Glomerular endothelial cell (primary cell): ENCODE measurements around the gene SPANXN5. TPM values are rescaled to one million over a fixed set of nuclear protein-coding genes. Genes with fewer than 3 reads are reported as not detected.
"Not testable (repeated sequence)": the region's sequence is repeated elsewhere in the genome, so short reads cannot be mapped to it uniquely, and the experiment has no call there.

ENCODE experiments used
- DNase-seq: peaks from one replicate; pipeline ENCODE4 v3.0.0-alpha.2; 2011; ENCODE audit warnings: low read depth, low spot score; ENCODE audit errors: extremely low read depth
- total RNA-seq: library from RNA; depleted of rRNA; stranded (reverse); fragments of >200 nt; gene quantifications from 2 replicates; pipeline ENCODE4 v1.2.3, GENCODE V29; 2015

SPANXN5 gene, protein sequence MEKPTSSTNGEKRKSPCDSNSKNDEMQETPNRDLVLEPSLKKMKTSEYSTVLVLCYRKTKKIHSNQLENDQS
- not detected in 2 replicates for total RNA-seq

DNA sequence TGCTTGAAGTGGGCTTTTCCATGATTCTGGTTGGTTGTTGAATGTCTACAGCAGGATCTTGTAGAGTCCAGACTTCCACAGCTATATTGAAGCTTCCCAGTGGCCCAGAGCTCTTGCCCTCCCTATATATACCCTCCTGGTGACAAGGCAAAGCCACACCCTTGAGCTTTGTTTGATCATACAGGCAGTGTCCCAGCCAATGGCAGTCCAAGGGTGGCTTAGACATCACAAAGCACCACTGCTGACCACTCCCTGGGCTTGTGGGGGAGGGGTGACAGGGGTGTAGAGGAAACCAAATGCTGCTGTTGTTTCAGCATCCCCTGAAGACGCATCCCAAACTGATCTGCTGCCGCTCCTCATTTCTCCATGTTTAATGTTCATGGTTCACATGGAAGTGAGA lies at the start of gene SPANXN5:
Gene SPANXN5 (minus strand): TSS at position 101 of the 400 bp plus-strand sequence. CDS start 79 bp downstream, at position 22.
- not testable (repeated sequence) for DNase-seq

DNA sequence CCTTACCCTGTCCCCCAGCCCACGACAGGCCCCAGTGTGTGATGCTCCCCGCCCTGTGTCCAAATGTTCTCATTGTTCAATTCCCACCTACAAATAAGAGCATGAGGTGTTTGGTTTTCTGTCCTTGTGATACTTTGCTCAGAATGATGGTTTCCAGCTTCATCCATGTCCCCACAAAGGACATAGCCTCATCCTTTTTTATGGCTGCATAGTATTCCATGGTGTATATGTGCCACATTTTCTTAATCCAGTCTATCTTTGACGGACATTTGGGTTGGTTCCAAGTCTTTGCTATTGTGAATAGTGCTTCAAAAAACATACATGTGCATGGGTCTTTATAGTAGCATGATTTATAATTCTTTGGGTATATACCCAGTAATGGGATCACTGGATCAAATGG lies 46.4 kb upstream of the SPANXN5 start:
- not testable (repeated sequence) for DNase-seq

DNA sequence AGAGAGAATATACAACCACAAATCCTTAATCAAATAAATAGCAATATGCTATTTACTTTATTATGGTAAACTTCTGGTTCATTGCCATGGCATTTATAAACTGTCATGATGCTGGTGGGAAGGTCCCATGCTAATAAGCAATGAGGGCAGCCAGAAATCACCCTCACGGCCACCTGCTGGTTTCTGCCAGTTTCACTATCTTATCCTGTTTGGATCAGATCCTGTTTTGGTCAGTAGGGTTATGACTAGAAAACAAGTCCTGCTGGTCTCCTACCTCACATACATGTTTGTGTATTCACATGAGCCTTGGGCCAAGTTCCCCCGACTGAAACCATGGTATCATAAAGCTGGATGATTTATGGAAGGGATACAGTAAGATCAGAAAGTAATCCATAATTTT lies 41.9 kb upstream of the SPANXN5 start:
- no peak for DNase-seq

DNA sequence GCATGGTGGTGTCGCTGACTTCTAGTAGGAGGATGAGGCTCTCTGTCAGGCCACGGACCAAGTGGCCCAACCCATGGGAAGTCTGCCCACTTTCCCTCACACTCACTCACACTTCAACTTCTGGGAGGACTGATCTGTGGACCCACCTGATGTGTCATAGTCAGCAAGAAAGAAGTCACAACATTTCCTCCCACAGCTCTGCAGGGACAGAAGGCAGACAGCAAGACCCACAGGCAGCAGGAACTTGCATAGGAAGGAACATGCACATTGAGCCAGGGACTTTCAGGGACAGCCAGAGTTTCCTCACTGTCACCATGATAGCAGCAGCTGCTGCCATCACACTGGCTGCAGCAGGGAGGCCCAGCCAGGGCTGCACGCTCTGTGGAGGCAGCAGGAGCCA lies 33.3 kb upstream of the SPANXN5 start:
- DNase-seq = no peak

DNA sequence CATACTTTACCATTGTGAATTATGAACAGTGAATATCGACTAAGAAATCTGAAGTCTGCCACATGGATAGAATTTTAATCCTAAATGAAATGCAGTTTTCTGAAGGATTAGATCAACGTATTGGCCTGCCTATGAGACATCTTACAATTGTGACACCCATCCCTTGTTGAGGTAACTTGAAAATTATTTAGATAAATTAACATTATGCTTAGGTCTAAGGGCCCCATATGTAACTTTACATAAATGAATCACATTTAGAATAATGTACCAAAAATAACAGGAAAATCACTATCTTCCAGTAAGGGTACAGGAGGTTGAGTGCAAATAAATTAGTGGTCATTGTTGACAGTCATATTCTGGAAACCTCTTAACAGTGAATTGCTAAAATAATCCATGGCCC lies 27.4 kb upstream of the SPANXN5 start:
- DNase-seq = no peak

DNA sequence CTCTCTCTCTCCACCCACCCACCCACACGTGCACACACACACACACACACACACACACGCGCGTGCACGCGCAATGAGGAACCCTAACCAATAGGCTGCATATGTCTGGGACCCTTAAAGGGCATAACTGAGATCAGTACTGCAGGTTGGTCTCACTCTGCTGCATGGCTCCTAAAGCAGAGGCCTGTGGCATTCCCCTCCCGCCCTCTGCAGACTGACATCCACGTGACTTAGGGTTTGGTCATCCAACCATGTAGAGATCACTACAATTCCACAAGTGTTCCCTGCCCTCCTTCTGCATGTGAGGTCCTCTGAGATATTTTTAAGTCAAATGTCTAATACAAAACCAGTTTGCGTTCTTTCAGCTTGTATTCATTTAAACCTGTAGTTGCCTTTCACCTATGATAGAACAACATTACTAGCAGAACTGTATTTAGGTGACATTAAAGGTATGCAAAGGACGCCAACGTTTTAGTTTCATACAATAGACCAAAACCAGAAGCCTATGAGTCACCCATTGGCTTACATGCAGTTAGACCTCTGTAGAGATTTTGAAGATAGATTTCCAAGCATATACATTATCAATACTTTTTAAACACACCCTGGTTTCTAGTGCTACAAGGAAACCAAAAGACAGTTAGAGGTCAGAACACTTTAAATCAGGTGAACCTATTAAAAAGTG lies 24.0 kb upstream of the SPANXN5 start:
- no peak for DNase-seq

DNA sequence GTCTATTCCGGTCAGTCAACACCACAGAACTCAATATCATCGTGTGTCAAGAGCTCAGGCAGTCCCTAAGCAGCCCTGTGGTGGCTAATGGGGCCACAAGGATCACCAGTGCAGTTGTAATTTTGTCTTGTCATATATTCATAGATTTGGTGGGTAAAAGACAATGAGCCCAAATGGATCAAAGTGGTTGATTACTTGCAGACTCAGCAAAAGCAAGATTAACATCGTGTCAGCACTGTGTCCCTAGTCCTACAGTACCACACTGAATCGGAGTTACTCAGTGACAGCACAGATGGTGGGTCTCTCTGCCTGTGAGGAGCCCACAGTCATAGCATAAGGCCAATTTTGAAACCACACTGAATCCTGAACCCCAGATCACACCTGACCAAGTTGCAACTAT lies 22.6 kb upstream of the SPANXN5 start:
- DNase-seq = no peak

DNA sequence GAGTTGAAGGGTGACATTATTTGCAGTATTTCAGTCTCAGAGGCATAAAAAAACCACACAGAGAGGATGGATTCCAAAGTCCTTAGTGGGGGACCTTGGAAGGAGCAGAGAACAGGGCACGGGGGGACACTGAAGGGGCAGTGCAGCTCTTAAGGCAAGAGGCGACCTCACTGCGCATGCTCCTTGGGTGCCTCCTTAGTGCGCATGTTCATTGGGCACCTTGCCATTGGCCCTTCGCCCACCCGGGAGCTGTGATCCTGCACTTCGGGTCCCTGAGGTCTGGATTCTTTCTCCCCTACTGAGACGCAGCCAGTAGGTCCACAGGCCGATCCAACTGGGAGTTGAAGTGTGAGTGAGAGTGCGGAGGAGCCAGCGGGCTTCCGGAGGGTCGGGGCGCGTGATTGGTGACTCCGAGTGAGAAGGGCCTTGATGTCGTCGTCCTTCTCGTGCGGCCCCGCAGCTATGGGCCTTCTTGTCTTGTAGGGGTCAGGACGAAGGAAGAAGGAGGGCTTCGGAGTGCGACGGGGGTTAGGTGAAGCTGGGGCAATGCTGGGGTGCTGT lies 13.9 kb upstream of the SPANXN5 start, which contains the start of gene XAGE5:
Gene XAGE5 (plus strand): TSS at position 223 of the 561 bp plus-strand sequence. CDS start 1,280 bp downstream, outside the sequence.
- DNase-seq = no peak

DNA sequence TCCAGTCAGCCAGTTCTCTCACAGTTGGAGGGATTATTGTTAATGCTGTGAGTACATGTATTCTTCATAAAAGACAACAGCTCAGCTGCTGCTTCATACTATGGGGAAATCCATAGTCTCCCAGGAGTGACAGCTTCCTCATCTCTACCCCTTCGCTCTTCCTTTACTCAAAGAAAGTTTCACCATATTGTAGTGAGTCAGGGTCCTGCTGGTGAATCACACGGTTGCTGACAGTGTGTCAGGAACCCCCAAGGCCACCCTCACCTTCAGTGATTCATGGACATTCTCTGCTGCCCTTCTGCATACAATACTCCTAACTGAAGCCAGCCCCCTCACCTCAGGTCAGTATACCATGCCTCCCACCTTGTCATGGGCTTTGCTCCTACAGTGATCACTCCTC lies 7.6 kb upstream of the SPANXN5 start:
- DNase-seq = not testable (repeated sequence)

DNA sequence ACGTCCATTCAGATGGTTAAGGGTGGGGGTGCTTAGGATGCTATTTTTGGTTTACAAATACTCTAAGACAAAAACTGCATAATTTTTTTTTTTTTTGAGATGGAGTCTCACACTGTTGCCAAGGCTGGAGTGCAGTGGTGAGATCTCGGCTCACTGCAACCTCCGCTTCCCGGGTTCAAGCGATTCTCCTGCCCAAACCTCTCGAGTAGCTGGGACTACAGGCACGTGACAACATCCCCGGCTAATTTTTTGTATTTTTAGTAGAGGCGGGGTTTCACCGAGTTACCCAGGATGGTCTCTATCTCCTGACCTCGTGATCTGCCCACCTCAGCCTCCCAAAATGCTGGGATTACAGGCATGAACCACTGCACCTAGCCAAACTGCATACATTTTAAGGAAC lies 23.7 kb downstream of the SPANXN5 start:
- not testable (repeated sequence) for DNase-seq

DNA sequence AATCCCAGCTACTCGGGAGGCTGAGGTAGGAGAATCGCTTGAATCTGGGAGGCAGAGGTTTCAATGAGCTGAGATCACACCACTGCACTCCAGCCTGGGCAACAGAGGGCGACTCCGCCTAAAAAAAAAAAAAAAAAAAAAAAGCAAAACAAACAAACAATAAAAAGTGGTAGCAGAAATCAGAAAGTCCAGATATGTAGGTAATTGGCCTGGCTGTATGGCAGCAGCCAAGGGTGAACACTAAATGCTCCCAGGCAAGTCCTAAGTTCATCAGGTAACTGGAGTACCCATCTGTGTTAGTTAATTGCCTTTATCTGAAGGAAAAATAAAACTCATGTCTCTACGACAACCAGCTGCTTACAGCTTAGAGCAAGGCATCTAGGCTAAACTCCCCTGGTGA lies 31.2 kb downstream of the SPANXN5 start:
- DNase-seq = not testable (repeated sequence)

DNA sequence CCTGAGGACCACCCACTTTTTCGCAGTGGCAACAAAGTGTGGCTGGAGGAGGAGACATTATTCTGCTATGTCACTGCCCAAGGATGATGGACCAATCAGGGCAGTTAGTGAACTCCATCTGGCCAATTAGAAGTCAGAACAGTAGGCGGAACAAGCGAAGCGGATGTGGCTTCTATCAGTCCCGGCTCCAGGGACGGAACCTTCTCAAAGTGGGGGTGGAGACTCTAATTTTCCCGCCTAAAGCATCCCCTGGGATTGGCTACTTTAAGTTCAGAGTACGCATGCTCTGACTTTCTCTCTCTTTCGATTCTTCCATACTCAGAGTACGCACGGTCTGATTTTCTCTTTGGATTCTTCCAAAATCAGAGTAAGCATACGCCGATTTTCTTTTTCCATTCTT lies 46.3 kb downstream of the SPANXN5 start, which contains the start of gene SSX2B:
Gene SSX2B (plus strand): TSS at position 301 of the 400 bp plus-strand sequence. CDS start 1,429 bp downstream, outside the sequence.
- not testable (repeated sequence) for DNase-seq

Other genes with a start within 250 kb of the SPANXN5 start
- not detected in 2 replicates for gene SSX7, start 142.5 kb downstream of the SPANXN5 start, total RNA-seq
- not detected in 2 replicates for gene SSX2, start 90.2 kb downstream of the SPANXN5 start, total RNA-seq
- gene SSX2B, start 46.2 kb downstream of the SPANXN5 start, total RNA-seq = not detected in 2 replicates
- gene XAGE5, start 13.9 kb upstream of the SPANXN5 start, total RNA-seq = not detected in 2 replicates
- not detected in 2 replicates for gene XAGE3, start 70.7 kb upstream of the SPANXN5 start, total RNA-seq
- gene FAM156B, start 99.9 kb upstream of the SPANXN5 start, total RNA-seq = 8.7 and 16.8 TPM in 2 replicates
- 7.2 and 19.9 TPM in 2 replicates for gene FAM156A, start 161.1 kb upstream of the SPANXN5 start, total RNA-seq